ENCODE data around the gene GABRB3.

GRCh38 chr15:26624128-26624527 is 148.7 kb downstream of the GABRB3 start:
- TF ChIP-seq CTCF (IDR thresholded peaks at IDR 0.05; ENCODE audit: low read depth, low read length, poor library complexity, severe bottlenecking) (no peak), EZH2phosphoT487 (IDR thresholded peaks at IDR 0.05; ENCODE audit: borderline replicate concordance, low read length) (no peak)

All from DOHH2 (cell line).